Astrocyte of the spinal cord (primary cell): ENCODE measurements around the gene ANKRD42.
"Not testable (repeated sequence)": the region's sequence is repeated elsewhere in the genome, so short reads cannot be mapped to it uniquely, and the experiment has no call there.

ENCODE experiments used
- DNase-seq: peaks from one replicate; pipeline ENCODE4 v3.0.0; 2011; ENCODE audit warnings: low read depth, low spot score
- H3K4me3 ChIP-seq: 2 replicates; pipeline ENCODE4 v1.5.1; 2011; ENCODE audit warnings: low read depth, mild to moderate bottlenecking, low read length, moderate library complexity
- in situ Hi-C: cut with HindIII; loops from 2 replicates; pipeline ENCODE4 v1.10.0; 2017; ENCODE audit warnings: low sequenced_read_pairs
- TF ChIP-seq, protein P1 (sequence below): IDR thresholded peaks from 2 replicates; pipeline ENCODE4 v1.5.1; 2012; ENCODE audit warnings: low read depth, mild to moderate bottlenecking, low read length, inconsistent platforms

ANKRD42 gene

DNA sequence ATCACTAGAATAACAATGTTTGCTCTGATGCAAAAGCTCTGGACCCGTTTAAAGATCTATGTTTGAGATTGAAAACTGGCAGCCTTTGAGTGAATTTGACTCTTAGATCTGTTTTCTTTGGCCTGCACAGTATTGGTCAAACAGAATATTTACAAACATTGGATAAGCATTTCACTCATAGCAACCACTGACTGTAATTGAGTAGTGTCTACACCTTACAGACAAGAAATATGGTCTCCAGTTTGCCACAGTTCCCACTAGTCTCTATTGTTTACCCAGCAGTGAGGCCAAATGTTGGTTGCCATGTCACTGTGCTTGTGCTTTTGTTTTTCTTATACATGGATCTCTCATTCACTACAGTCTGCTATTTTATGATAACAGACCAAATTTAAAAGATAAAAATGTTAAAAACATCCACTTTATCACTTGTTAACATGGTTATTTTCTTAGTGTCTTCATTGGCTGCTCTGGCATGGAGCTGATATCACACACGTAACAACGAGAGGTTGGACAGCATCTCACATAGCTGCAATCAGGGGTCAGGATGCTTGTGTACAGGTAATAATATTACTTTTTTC, 12.2 kb downstream of the ANKRD42 start:
- DNase-seq, result no peak
- TF ChIP-seq, protein P1, sequence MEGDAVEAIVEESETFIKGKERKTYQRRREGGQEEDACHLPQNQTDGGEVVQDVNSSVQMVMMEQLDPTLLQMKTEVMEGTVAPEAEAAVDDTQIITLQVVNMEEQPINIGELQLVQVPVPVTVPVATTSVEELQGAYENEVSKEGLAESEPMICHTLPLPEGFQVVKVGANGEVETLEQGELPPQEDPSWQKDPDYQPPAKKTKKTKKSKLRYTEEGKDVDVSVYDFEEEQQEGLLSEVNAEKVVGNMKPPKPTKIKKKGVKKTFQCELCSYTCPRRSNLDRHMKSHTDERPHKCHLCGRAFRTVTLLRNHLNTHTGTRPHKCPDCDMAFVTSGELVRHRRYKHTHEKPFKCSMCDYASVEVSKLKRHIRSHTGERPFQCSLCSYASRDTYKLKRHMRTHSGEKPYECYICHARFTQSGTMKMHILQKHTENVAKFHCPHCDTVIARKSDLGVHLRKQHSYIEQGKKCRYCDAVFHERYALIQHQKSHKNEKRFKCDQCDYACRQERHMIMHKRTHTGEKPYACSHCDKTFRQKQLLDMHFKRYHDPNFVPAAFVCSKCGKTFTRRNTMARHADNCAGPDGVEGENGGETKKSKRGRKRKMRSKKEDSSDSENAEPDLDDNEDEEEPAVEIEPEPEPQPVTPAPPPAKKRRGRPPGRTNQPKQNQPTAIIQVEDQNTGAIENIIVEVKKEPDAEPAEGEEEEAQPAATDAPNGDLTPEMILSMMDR, result no peak
- in situ Hi-C loops, result no loop called here
- H3K4me3 ChIP-seq, result no peak overlapping the region

DNA sequence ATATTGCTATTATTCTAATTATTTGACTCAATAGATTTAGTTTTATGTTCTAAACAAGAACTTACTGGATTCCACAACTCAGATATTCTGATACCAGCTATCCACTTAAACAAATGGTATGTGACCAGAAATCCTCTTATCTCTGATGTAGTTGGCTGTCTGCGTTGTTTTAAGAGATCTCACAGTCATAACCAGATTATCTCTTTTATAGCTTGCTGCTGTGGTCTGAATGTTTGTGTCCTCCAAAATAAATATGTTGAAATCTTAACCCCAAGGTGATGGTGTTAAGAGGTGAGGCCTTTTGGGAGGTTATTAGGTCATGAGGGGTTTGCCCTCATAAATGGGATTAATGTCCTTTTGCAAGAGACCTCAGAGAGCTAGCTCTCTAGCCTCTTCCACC, 12.7 kb downstream of the ANKRD42 start:
- TF ChIP-seq, protein P1, result no peak
- in situ Hi-C loops, result no loop called here
- DNase-seq, result no peak
- no peak overlapping the region for H3K4me3 ChIP-seq

DNA sequence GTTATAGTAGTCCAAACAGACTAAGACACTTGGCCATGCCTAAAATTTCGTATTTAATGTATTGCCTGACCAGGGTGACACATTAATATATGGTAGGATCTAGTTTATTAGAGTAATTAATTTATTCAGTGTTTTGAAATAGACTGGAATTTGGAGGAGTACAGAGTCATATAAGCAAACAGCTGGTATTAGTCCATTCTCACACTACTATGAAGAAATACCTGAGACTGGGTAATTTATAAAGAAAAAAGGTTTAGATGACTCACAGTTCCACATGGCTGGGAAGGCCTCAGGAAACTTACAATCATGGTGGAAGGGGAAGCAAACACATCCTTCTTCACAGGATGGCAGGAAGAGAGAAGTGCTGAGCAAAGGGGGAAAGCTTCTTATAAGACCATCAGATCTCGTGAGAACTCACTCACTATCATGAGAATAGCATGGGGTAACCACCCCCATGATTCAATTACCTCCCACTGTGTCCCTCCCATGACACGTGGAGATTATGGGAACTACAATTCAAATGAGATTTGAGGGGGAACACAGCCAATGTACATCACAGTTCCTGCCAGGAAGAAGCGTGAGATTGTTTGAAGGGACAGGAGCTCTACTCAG, 13.4 kb downstream of the ANKRD42 start:
- H3K4me3 ChIP-seq, in situ Hi-C loops, DNase-seq: not testable (repeated sequence)

DNA sequence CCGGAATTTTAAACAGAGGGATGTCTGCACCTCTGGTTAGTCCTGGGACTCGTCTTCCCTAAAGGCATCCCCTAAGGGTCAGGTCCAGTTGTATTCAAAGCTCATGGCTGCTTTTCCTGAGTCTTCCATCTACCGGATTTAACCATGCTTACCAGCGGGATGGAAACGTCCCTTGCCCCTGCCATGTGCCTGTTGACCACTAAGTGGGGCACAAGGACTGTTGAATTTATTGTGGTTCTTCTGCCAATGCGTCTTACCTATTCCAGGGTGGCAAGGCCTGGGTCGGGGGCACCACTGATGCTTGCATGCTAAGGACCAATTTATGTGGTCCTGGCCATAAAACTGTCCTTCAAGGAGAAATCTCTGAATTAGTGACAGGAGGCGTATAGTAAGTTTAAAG, 25.6 kb downstream of the ANKRD42 start:
- no peak overlapping the region for H3K4me3 ChIP-seq
- TF ChIP-seq, protein P1, result peak; percentile 40
- in situ Hi-C loops, result no loop called here
- DNase-seq, result no peak

- TF ChIP-seq, protein P1, result no peak
- DNase-seq, result no peak
- in situ Hi-C loops, result no loop called here
- no peak overlapping the region for H3K4me3 ChIP-seq
Measured at GRCh38 chr11:83220260-83220659, 26.7 kb downstream of the ANKRD42 start.

- in situ Hi-C loops, result no loop called here
- TF ChIP-seq, protein P1, result no peak
- H3K4me3 ChIP-seq, result no peak overlapping the region
- DNase-seq, result no peak
Measured at GRCh38 chr11:83221694-83222093, 28.2 kb downstream of the ANKRD42 start.

DNA sequence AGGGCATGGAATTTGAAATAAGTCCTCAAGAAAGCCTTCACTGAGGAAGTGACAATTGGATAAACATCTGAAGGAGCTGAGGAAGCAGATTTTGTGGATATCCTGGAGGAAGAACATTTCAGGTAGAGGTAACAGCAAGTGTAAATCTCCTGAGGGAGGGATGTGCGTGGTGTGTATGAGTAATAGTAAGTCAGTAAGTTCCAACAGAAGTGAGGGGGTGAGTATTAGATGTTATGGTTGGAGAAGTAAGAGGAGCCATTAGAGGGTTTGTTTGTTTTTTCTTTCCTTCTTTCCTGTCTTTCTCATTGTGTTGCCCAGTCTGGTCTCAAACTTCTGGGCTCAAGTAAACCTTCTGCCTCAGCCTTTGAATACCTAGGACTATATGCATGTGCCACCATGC, 29.0 kb downstream of the ANKRD42 start:
- in situ Hi-C loops, result no loop called here
- DNase-seq, result no peak
- TF ChIP-seq, protein P1, result no peak
- H3K4me3 ChIP-seq, result no peak overlapping the region
